SK-N-DZ (cell line): Measurements from ENCODE around the gene THAP10.
"Not testable (repeated sequence)": the region's sequence is repeated elsewhere in the genome, so short reads cannot be mapped to it uniquely, and the experiment has no call there.

Experiments used
- DNase-seq: peaks from one replicate; pipeline ENCODE4 v3.0.0-alpha.2; 2015; ENCODE audit warnings: low spot score

The THAP10 gene

DNA sequence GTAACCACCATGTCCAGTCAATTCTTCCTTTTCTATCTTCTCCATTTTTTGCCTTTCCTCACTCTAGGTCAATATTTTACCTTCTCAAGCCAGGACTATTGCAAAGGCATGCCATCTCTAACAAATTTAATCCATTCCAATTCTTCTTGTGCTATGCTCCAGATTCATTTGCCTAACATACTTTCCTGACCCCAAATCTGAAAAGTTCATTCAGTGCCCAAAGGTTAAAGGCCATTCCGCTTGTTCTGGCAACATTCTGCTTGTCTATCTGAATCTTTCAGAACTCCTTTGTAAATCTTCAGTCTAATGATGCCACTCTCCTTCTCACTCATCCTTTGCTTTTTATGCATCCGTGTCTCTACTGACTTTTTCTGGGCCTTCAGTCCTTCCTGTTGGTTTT lies 15.6 kb downstream of the THAP10 start:
- DNase-seq, result no peak

DNA sequence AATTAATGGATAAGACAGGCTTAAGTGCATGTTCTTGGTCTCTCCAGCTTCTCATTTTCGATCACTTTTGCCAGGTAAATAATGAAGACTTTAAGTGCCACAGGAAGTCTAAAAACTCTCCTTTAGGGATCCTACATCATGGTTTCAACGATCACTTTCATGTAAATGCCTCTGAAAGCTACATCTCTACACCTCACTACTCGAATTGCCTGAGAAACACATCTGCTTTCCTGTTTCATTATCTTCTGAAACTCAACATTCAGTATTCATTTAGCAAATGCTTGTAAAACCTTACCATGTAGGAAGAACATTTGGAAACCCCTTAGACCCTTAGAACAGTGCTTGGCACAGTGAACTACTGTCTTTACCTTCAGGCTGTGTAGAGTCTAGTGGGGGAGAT lies 16.2 kb downstream of the THAP10 start:
- no peak for DNase-seq

DNA sequence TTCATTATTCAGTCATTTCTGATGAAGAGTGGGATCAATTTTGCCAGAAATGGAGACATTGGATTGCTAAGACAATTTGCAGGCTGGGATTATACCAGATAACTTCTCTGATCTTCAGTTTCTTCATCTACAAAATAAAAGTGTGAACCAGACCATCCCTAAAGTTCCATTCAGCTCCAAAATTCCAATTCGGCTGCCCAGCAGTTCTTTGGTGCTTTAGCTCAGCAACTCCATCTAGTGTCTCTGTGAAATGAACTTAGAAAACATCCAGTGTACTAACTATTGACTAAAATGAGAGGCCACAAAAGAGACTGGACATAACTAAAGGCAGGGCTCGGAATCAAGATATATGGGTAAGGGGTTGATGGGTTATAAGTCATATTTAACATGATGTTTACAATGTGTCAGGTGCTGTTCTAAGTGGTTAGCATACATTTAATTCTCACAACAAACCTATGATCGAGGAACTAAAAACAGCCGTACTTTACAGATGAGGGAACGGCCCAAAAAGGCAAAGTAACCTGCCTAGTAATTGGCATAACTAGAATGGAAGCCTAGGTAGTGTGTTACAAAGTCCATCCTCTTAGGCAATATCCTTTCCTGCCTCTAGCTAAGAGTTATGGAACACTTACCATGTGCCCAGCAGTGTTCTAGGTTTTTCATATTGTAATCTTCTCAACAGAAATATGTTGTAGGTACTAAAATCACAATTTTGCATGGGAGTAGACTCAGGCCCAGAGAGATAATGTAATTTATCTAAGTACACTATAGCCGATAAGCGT lies 17.0 kb downstream of the THAP10 start:
- DNase-seq, result no peak

DNA sequence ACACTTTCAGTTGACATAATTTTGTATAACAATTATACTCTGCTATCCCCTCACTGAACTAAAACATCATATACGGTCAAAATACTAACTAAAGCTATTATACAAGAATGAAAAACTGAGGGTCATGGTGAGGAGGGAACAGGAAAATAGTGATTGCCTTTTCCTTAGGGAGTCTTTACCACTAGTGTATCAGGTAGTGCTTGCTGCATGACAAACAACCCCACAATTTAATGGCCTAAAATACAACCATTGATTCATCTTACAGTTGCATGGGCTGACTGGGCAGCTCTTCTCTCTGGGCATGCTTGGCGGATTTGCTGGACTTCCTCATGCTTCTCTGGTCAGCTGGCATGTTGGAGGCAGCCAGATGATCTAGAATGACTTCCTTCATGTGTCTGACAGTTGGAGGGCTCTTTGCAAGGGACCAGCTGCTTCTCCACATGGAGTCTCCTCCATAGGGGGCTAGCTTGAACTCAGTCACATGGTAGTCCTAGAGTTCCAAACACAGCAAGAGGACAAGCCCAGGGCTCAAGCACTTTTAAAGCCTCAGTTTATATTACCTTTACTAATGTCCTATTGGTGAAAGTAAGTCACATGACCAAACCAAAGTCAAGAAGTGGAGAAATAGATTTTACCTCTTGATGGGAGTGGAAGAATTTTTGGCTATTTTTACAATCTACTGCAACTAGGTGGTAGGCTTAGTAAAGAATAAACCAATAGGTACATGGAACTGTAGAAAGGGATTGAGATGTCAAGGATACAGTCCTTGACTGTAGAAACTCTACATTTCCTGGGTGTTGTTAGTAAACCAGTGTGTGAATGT lies 18.8 kb downstream of the THAP10 start:
- DNase-seq, result no peak

DNA sequence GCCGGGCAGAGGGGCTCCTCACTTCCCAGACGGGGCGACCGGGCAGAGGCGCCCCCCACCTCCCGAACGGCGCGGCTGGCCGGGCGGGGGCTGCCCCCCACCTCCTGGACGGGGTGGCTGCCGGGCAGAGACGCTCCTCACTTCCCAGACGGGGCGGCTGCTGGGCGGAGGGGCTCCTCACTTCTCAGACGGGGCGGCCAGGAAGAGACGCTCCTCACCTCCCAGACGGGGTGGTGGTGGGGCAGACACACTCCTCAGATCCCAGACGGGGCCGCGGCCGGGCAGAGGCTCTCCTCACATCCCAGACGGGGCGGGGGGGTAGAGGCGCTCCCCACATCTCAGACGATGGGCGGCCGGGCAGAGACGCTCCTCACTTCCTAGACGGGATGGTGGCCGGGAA lies 20.7 kb downstream of the THAP10 start:
- DNase-seq, result not testable (repeated sequence)

DNA sequence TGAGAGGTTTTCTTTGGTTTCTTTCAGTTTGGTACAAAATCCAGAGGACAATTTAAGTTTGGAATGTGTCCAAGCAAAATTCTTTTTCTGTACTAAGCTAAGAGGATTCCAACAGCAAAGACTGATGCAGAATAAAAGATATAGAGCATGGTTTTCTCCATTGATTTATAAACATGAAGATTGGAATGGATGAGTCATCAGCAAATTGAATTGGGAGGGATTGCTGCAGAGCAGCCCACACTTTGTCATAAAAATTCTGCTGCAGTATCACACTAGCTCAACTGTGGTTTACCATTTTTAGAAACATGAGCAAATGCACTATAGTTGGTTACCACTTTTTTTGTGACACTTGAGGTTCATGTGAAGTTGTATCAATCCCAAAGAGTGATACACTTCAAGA lies 22.2 kb downstream of the THAP10 start:
- no peak for DNase-seq

DNA sequence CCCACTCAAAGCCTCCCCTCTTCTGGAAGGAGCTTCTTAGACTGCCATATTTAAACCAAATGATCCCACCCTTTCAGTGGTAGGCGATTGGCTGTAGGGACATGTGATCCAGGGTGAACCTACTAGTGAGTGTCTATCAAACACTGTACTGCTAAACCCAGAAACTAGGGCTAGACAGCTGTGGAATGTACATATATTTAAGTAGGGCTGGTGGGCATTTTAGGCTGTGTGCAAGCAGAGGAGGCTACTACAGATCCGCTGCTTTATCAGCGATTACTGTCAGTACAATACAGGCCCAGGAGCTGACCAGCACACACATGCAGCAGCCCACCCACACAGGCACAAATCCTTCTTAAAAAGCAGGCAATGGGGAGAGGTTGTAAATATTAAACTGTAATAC lies 22.9 kb downstream of the THAP10 start:
- DNase-seq, result no peak

DNA sequence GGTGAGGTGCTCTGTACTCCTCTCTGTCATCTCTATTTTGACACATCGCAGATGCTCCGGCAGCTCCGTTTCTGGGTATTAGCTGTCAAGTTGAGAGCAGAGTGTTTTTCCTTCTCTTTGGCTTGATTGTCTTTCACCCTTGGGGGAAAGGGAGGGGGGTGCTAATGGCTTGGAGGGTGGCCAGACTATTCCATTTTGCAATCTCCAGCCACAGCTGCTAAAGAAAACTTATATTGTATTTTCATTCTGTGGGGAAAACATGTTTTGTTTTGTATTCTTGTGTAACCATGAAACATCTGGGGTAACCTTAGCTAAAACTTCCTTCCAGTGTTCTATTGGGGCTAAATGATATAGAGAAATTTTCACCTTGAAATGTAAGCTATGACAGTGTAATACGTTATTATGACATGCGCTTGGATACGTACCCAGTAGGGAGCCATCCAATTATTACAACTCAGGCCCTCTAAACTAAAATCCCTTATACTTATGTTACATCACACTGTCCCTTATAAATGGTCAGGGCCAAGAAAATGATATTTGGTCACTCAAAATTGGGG lies 24.2 kb downstream of the THAP10 start:
- DNase-seq, result no peak

DNA sequence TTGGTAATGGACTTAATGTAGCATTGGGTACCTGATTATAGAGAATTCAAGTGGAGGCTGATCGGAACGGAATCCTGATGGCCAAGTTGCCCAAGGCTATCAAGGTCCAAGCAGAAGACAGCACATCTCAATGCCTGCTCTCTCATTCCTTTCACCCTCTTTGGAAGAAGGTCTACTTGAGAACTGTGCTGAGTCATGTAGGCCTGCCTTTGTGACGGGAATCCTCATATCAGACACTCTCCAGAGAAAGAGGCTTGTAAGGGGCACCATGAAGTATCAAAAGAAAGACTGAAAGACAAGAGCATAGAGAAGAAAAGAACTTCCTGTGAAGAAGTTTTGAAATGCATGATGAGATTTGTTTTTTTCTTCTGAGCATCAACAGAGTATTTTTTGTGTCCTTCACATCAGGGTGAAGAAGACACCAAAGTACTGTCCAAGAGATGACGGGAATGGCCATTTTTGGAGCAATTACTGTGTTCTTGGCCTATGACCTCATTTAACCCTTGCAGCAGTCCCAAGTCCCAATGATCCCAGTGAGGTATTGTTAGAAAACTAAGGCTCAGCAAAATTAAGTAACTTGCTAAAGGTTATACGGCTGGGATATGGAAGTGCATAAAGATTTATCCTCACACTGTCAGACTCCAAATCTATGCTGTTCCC lies 25.1 kb downstream of the THAP10 start:
- no peak for DNase-seq

DNA sequence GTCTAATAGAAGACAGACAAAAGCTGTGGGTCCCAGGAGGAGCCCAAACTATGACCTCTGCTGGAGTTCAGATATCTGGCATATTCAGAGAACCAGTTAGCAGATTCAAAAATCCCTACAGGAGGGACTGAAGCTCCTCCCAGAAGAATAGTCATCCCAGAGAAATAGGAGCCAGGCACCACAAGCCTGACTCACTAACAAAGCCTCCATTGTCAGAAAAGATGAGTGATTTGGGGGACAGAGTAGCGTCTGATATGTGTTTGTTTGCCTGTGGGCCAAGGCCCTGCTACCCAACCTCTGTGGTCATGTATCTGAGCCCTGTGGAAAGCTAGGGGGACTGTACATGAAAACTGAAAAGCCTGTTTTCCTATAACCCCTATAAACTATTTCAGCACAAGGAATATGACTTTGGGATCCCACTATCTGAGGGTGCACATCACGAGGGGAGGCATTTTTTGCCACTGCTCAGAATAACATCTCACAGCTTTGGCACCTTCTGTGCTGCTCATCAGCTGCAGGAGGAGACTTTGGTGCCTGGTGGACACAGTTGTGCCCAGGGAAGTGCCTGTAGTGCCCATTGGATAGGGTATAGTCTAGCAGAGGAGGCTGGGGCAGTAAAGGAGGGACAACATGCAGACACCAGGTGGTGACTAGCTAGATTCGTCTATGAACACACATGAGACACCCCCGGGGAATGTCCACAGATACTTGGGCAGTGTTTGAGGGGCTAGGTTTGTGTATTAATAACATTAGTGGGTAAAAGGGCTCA lies 28.6 kb downstream of the THAP10 start:
- DNase-seq, result no peak

DNA sequence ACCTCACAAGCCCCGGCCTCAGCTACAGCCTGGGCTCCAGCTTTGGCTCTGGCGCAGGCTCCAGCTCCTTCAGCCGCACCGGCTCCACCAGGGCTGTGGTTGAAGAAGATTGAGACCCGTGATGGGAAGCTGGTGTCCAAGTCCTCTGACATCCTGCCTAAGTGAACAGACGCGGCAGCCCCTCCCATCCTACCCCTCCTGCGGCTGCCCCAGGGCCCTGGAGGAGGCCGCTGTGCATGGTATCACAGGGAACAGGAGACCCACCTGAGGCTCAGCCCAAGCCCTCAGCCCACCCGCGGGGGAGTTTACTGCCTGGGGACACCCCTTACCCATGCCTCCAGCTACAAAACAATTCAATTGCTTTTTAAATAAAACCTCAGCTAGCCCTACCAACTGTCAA lies 32.2 kb downstream of the THAP10 start:
- no peak for DNase-seq

DNA sequence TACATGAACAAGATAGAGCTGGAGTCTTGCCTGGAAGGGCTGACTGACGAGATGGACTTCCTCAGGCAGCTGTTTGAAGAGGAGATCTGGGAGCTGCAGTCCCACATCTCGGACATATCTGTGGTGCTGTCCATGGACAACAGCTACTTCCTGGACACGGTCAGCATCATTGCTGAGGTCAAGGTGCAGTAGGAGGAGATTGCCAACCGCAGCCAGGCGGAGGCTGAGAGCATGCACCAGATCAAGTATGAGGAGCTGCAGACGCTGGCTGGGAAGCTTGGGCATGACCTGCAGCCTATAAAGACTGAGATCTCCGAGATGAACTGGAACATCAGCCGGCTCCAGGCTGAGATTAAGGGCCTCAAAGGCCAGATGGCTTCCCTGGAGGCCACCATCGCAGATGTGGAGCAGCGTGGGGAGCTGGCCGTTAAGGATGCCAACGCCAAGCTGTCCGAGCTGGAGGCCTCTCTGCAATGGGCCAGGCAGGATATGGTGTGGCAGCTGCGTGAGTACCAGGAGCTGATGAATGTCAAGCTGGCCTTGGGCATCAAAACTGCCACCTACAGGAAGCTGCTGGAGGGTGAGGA lies 32.8 kb downstream of the THAP10 start:
- DNase-seq, result no peak

DNA sequence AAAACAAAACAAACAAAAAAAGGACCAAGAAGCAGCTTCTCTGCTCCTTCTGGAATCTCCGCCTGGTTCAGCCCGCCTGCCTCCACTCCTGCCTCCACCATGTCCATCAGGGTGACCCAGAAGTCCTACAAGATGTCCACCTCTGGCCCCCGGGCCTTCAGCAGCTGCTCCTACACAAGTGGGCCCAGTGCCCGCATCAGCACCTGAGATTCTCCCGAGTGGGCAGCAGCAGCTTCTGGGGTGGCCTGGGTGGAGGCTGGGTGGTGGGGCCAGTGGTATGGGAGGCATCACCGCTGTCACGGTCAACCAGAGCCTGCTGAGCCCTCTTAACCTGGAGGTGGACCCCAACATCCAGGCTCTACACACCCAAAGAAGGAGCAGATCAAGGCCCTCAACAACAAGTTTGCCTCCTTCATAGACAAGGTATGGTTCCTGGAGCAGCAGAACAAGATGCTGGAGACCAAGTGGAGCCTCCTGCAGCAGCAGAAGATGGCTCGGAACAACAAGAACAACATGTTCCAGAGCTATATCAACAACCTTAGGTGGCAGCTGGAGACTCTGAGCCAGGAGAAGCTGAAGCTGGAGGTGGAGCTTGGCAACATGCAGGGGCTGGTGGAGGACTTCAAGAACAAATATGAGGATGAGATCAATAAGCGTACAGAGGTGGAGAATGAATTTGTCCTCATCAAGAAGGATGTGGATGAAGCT lies 33.5 kb downstream of the THAP10 start:
- DNase-seq, result not testable (repeated sequence)

DNA sequence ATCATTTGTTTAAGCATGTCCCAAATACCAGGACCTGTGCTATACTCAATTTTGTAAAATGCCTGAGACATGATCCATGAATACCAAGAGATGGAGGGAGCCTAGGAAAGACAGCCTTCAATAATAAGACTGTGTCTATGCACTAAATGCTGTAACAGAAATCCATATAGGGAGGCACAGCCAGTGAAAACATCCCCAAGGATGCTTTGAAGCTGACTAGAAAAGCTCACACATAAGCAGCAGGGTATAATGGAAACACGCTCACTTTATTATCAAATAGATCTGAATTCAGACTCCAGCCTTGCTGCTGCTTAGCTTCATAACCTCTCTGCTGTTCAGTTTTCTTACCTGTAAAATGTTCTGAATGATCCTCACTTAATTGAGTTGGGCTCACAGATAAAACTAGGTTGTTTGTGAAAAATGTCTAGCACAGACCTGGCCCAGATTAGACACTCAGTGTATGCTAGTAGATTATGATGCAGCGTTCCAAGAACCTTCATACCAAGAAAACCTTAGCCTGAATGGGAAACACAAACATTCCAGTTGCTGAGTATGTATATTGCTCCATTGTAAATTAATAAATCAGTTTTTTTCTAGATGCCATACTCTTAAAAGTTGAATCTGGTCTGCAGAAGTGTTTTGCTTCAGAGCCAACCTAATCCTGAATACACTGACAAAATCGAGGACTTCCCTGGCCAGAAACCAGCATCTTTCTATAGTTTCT lies 34.5 kb downstream of the THAP10 start:
- peak; percentile 29 for DNase-seq

DNA sequence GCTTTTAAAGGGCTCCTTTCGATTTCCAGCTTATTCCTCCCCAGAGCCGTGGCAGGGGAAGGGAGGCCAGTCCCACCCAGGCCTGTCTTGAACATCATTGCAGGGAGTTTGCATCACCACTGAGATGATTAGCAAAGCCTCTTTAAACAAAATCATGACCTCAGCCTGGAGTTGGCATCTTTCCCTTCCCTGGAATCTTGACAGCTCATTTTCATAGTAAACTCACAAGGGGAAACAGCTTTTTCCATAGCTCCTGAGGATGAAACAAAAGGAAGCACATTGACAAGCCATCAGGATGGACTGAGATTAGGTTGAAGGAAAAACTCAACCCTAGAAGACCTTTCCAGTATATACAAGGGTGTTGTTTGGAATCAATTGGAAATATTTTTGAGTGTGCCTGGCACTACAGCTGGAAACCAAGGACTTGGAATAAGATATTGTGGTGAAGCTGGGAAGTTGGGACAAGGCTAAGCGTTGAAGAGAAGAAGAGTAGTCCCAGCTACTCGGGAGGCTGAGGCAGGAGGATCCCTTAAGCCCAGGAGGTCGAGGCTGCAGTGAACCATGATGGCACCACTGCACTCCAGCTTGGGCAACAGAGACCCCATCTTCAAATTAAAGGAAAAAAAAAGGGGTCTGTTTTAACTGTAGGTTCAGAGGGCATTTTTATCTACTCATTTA lies 35.2 kb downstream of the THAP10 start:
- DNase-seq, result no peak

DNA sequence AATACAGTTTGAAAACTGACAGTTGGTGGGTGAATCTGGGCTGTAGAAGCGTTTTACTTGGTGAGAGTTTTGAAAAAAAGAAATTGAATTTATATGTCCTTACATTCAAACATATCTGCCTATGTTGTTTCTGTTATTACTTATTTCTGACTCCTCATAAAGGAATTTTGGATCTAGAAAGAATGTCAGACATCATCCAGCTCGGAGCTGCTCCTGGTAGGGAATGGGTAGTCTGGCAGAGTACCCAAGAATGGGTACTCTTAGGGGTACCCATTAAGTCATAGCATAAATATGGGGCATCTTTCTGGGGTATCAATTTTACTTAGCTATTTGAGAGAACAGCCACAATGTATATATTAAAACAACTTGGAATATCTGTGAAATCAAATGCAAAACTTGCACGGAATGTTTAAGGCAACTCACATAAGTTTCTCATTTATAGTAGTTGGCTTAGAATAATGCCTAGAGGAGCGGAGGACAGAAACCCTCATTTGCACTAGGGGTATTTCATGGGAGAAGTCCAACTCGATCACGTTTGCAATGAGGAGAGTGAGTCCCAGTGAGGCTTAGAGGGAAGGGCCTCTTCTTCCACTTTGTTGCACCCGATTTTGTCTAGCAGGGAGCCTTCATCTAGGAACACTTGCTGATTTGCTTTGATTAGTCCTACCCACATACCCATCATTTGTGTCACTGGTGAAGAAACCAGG lies 35.9 kb downstream of the THAP10 start:
- DNase-seq, result no peak

DNA sequence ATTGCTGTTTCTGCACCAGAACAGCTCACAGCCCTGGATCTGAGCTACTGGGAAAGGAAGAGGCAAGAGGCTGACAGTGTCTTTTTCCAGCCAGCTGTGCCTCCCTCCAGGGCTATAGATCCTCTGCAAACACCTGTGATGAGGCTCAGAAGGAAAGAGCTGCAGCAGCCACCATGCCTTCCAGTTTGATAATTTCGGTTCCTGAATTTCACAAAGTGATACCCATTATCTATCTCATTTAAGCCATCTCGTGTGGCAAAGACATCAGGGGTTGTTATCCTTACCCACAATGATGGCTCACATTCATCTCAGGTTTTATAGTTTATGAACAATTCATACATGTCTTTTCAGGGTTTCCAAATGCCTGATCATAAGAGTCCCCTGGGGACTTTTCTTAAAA lies 36.5 kb downstream of the THAP10 start:
- no peak for DNase-seq

DNA sequence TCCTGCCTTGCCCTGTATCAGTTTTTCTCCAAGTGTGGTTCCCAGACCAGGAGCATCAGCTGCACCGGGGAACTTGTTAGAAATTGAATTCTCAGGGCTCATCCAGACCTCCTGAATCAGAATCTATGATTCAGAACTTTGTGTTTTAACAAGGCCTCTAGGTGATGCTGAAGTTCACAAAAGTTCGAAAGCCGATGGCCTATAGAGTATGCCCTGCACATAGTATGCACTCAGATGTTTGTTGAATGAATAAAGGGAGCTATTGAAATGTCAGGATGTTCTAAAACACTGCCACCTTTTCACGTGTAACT lies 37.6 kb downstream of the THAP10 start:
- DNase-seq, result no peak
